IPS DF 4.7 (cell line): ENCODE data around the gene IP6K3.

Experiments used
- DNase-seq: peaks from one replicate; pipeline ENCODE4 v3.0.0-alpha.2; 2013; ENCODE audit warnings: low spot score; ENCODE audit errors: extremely low read depth

IP6K3 gene

GRCh38 chr6:33676416-33677142 is 70.1 kb downstream of the IP6K3 start:
- no peak for DNase-seq

DNA sequence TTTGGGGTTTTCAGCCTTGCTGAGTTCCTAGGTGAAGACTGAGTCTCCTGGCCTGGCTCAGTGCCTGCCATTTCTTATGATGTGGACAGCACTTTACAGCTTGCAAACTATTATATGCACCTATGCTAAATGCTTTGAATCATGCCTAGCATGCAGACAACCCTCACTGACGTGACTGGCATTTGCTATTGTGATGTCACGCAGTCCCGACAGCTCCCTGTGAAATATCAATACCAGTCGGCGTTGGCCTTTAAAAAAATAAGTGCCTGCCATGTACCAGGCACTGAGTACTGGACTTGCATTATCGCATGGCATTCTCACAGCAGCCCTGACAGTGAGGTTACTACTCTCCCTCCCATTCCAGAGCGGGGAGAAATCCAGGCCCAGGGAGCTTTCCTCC is 70.7 kb downstream of the IP6K3 start:
- no peak for DNase-seq

DNA sequence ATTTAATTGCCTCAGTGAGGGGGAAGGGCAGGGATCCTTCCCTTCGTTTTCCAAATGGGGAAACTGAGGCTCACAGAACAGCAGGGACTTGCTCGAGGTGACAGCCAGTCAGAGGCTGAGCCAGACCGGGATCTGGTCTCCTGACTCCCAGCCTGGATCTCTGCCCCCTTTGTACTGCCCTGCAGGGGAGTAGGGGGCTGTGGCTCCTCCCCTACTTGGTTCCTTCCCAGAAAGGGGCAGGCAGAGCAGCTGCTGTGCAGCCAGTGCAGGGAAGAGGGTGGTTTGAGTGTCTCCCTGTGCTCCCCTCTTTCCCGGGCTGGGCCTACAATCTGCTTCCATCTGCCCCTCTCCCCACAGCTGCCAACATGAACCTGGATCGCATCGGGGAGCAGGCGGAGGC is 72.9 kb downstream of the IP6K3 start:
- DNase-seq: no peak

GRCh38 chr6:33672808-33673207 is 73.9 kb downstream of the IP6K3 start:
- no peak for DNase-seq

DNA sequence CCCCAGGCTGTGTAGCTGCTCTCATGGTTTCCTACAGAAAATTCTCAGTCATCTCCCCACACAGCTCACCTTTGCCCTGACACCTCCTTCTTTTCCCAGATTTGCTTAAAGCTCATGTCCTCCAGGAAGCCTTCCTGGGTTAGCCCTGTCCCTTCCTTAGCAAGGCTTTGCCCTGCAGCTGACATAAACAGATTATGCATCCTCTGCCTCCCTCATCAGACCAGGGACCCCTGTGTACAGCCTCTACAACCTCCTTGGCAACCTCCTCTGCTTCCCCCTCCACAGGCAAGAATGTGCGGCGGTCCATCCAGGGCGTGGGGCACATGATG is 75.0 kb downstream of the IP6K3 start:
- no peak for DNase-seq
